Ovary (tissue), 3 donors: ENCODE measurements around the gene PERCC1.

Source experiments
- CTCF ChIP-seq, 3 donors: fragments of 450-650 bp in 2 of 3; fragments of 200-600 bp in 1 of 3; IDR thresholded peaks; one replicate each; pipeline versions ENCODE4 v1.5.1 to v1.8.0; 2016 to 2022; ENCODE audit warnings: antibody characterized with exemption in 3 of 3, mild to moderate bottlenecking in 1 of 3
- EP300 ChIP-seq: sonication (generic); formaldehyde crosslinking; IDR thresholded peaks from one replicate; pipeline ENCODE4 v1.6.1; 2017; ENCODE audit warnings: antibody characterized with exemption
- donor health status: DM: no; HTN: no; CAD: no.

- TF ChIP-seq CTCF (IDR thresholded peaks at IDR 0.05): no peak
- TF ChIP-seq EP300: no peak
Measured at GRCh38 chr16:1469693-1470201, 38.9 kb downstream of the PERCC1 start.
